Measurements from ENCODE around the gene NPAS1. TPM values are rescaled to one million over a fixed set of nuclear protein-coding genes. Genes with fewer than 3 reads are reported as not detected.

The NPAS1 gene
- total and polyA plus RNA-seq, 2 of the 8 experiments (the other 6 are each of a cell fraction or from before 2014, with no cell fraction given): 9.9 to 13.9 TPM

- H3K14ac ChIP-seq (ENCODE audit: insufficient read length): no peak overlapping the region
- H2BK15ac ChIP-seq (ENCODE audit: low read length): no peak overlapping the region
- H3K79me1 ChIP-seq (ENCODE audit: low read depth, low read length): no peaks in the 10 kb centered on the region
- no peak overlapping the region for H2BK20ac ChIP-seq (ENCODE audit: low read length)
- peak overlapping the region; percentile 62 to 87 for H3K4me2 ChIP-seq (ENCODE audit: insufficient read depth in 1 of 2, low read depth in 2 of 2, low read length in 2 of 2)
- peaks cover 0 to 20% (median 11%) of the 10 kb centered on the region in 4 experiments; a peak in 5 of 7 replicates for H3K4me1 ChIP-seq (replicated peaks in 1 of 4; ENCODE audit: control insufficient read depth in 3 of 4, insufficient read depth in 4 of 4, low read length in 3 of 4)
- no peak overlapping the region for H2BK120ac ChIP-seq (replicated peaks; ENCODE audit: low read depth, low read length)
- no peak overlapping the region for H3K18ac ChIP-seq (ENCODE audit: extremely low read depth, low read length)
- peaks cover 15% of the 10 kb centered on the region; the same call in 1 of the 2 replicates for H3K23me2 ChIP-seq (ENCODE audit: low read depth, low read length)
- FAIRE-seq: no peak
- H4K20me1 ChIP-seq (replicated peaks in 1 of 2; ENCODE audit: control insufficient read depth in 1 of 2, insufficient read depth in 2 of 2, low read length in 2 of 2): peaks cover 3% of the 10 kb centered on the region in 2 experiments
- no peak overlapping the region for H3K9ac ChIP-seq (replicated peaks in 1 of 4; ENCODE audit: extremely low read depth in 1 of 4, low read depth in 3 of 4, low read length in 3 of 4)
- no peak overlapping the region for H2AK5ac ChIP-seq (ENCODE audit: low read depth, low read length)
- H3K79me2 ChIP-seq (ENCODE audit: control insufficient read depth in 1 of 2, insufficient read depth in 2 of 2, low read length in 2 of 2): no peaks in the 10 kb centered on the region
- H2AFZ ChIP-seq (ENCODE audit: low read length): no peak overlapping the region
- WGBS, 2 experiments (ENCODE audit: extremely low coverage in 1 of 2, insufficient coverage in 1 of 2, insufficient read length in 1 of 2, insufficient replicate concordance in 2 of 2, low coverage in 1 of 2, low lambda C conversion rate in 2 of 2, missing lambda C conversion rate in 1 of 2): 10% methylated on average over 31 of the region's 50 CpGs; no CpG with 5 or more reads in 1 of the 2 experiments
- no peak overlapping the region for H3K56ac ChIP-seq (replicated peaks; ENCODE audit: insufficient read length, low read depth, low read length)
- CTCF ChIA-PET (ENCODE audit: partially characterized antibody): interaction anchor here (0.6 to 3.7 kb wide), 8 partner anchors 9 to 261 kb away, joined by 3 to 42 read pairs (median 4); no protein-coding TSS in a partner anchor
- H3K23ac ChIP-seq (ENCODE audit: insufficient read length): no peak overlapping the region
- DNase-seq (ENCODE audit: low read depth in 1 of 2, low spot score in 2 of 2): peak in 1 of 2 experiments; percentile 79
- H3K4ac ChIP-seq (replicated peaks; ENCODE audit: insufficient read length, low read depth, low read length): no peak overlapping the region
- H3K27ac ChIP-seq (ENCODE audit: low read depth, low read length): no peak overlapping the region
- H4K8ac ChIP-seq (ENCODE audit: extremely low read depth, insufficient read depth, low read length): no peak overlapping the region
- H4K91ac ChIP-seq (replicated peaks; ENCODE audit: insufficient read length, low read length): no peak overlapping the region
- no peak overlapping the region for H2BK12ac ChIP-seq (ENCODE audit: low read depth, low read length)
- peak overlapping the region; percentile 22 to 69 (median 31) for H3K4me3 ChIP-seq (ENCODE audit: extremely low read depth in 1 of 4, insufficient read depth in 2 of 4, low read depth in 3 of 4, low read length in 4 of 4)
- no peaks in the 10 kb centered on the region for H3K9me3 ChIP-seq (ENCODE audit: insufficient read depth in 2 of 2, low read depth in 1 of 2, low read length in 1 of 2)
- no peaks in the 10 kb centered on the region for H3K36me3 ChIP-seq (ENCODE audit: control insufficient read depth in 2 of 4, insufficient read depth in 4 of 4, low read length in 3 of 4)
- POLR2A ChIA-PET (ENCODE audit: partially characterized antibody): interaction anchor here (0.6 to 1.8 kb wide), 7 partner anchors 10 to 433 kb away, joined by 3 to 4 read pairs (median 3); no protein-coding TSS in a partner anchor
- no peak overlapping the region for H4K5ac ChIP-seq (ENCODE audit: insufficient read length, low read depth, low read length)
- H2BK5ac ChIP-seq (ENCODE audit: low read depth, low read length): no peak overlapping the region
- peaks cover 24 to 53% (median 49%) of the 10 kb centered on the region in 4 experiments for H3K27me3 ChIP-seq (replicated peaks in 1 of 4; ENCODE audit: control insufficient read depth in 3 of 4, extremely low read depth in 1 of 4, insufficient read depth in 3 of 4, low read length in 3 of 4)
- peak; percentile 79 for TF ChIP-seq E2F6 (IDR thresholded peaks at IDR 0.05)
- TF ChIP-seq CBX5 (IDR thresholded peaks at IDR 0.05; ENCODE audit: low read depth, low read length): no peak
- no peak for TF ChIP-seq CBX8 (IDR thresholded peaks at IDR 0.05; ENCODE audit: borderline replicate concordance, low read depth, low read length)
- peak; percentile 52; the same call in 1 of the 2 replicates for TF ChIP-seq YY1 (IDR thresholded peaks at IDR 0.05; ENCODE audit: low read depth, low read length)
- no peak for TF ChIP-seq SAP30 (IDR thresholded peaks at IDR 0.05; ENCODE audit: insufficient read depth, insufficient replicate concordance, low read length)
- TF ChIP-seq KDM1A (IDR thresholded peaks at IDR 0.05; ENCODE audit: borderline replicate concordance, low read length): peak; percentile 91
- TF ChIP-seq GABPA (IDR thresholded peaks at IDR 0.05; ENCODE audit: borderline replicate concordance, insufficient read depth, low read length): peak; percentile 21; the same call in 1 of the 2 replicates
- no peak for TF ChIP-seq EGR1 (IDR thresholded peaks at IDR 0.05; ENCODE audit: borderline replicate concordance, low read depth, low read length)
- TF ChIP-seq CTCF (IDR thresholded peaks at IDR 0.05; ENCODE audit: control extremely low read depth in 1 of 3, insufficient read depth in 1 of 3, low read depth in 1 of 3, low read length in 3 of 3): no peak
Measured at GRCh38 chr19:47021536-47022139, 2.0 kb downstream of the NPAS1 start.
